Measurements from ENCODE around the gene SGMS1. TPM values are rescaled to one million over a fixed set of nuclear protein-coding genes. Genes with fewer than 3 reads are reported as not detected.

Gene SGMS1
- polyA plus RNA-seq, 1 donor from 2014 or later, result 8.0 TPM

GRCh38 chr10:50326757-50327701, 296.7 kb downstream of the SGMS1 start:
- Histone ChIP-seq H3K36me3 (ENCODE audit: insufficient read depth, low read length) (no peaks in the 10 kb centered on the region), H3K9me2 (ENCODE audit: insufficient read depth, low read length) (no peaks in the 10 kb centered on the region), H3K9ac (ENCODE audit: low read length) (no peak overlapping the region), H3F3A (ENCODE audit: insufficient read depth, low read length, poor library complexity, severe bottlenecking) (no peaks in the 10 kb centered on the region), H2AFZ (ENCODE audit: low read depth, low read length) (no peak overlapping the region), H3K79me2 (replicated peaks; ENCODE audit: insufficient read depth, low read length) (no peaks in the 10 kb centered on the region), H3K4me3 (ENCODE audit: low read length) (no peak overlapping the region), H4K20me1 (ENCODE audit: insufficient read depth) (no peaks in the 10 kb centered on the region), H3K4me2 (ENCODE audit: low read length) (no peak overlapping the region), H3K27ac (ENCODE audit: low read length) (no peak overlapping the region), H3K27me3 (ENCODE audit: insufficient read depth, low read depth, low read length) (no peaks in the 10 kb centered on the region), H3K9me3 (ENCODE audit: low read length) (no peaks in the 10 kb centered on the region)
- TF ChIP-seq RAD21 (conservative IDR thresholded peaks at IDR 0.05), result no peak
- TF ChIP-seq POLR2AphosphoS5 (IDR thresholded peaks at IDR 0.05), result no peak
- TF ChIP-seq EP300 (conservative IDR thresholded peaks at IDR 0.05; ENCODE audit: poor library complexity, severe bottlenecking), result no peak
- TF ChIP-seq MXI1 (conservative IDR thresholded peaks at IDR 0.05; ENCODE audit: poor library complexity, severe bottlenecking), result no peak
- no peak for TF ChIP-seq SMC3 (conservative IDR thresholded peaks at IDR 0.05; ENCODE audit: poor library complexity)
- TF ChIP-seq EZH2 (IDR thresholded peaks at IDR 0.05; ENCODE audit: borderline replicate concordance, insufficient read depth, low read length, poor library complexity, severe bottlenecking), result no peak
- TF ChIP-seq TAF1 (IDR thresholded peaks at IDR 0.05; ENCODE audit: low read depth), result no peak
- no peak for TF ChIP-seq CTCF (IDR thresholded peaks at IDR 0.05; ENCODE audit: poor library complexity, severe bottlenecking)
- TF ChIP-seq REST (IDR thresholded peaks at IDR 0.05; ENCODE audit: borderline replicate concordance), result no peak

- H3K27me3 ChIP-seq (ENCODE audit: insufficient read depth, low read depth, low read length), result no peaks in the 10 kb centered on the region
- no peak overlapping the region for H3K4me2 ChIP-seq (ENCODE audit: low read length)
- H3K9ac ChIP-seq (ENCODE audit: low read length), result no peak overlapping the region
- no peaks in the 10 kb centered on the region for H4K20me1 ChIP-seq (ENCODE audit: insufficient read depth)
- H3K27ac ChIP-seq (ENCODE audit: low read length), result no peak overlapping the region
- H3K4me3 ChIP-seq (ENCODE audit: low read length), result no peak overlapping the region
- no peaks in the 10 kb centered on the region for H3K36me3 ChIP-seq (ENCODE audit: insufficient read depth, low read length)
- TF ChIP-seq CTCF (IDR thresholded peaks at IDR 0.05; ENCODE audit: poor library complexity, severe bottlenecking), result no peak
- TF ChIP-seq EZH2 (IDR thresholded peaks at IDR 0.05; ENCODE audit: borderline replicate concordance, insufficient read depth, low read length, poor library complexity, severe bottlenecking), result no peak
- no peak for TF ChIP-seq EP300 (conservative IDR thresholded peaks at IDR 0.05; ENCODE audit: poor library complexity, severe bottlenecking)
- no peak for TF ChIP-seq REST (IDR thresholded peaks at IDR 0.05; ENCODE audit: borderline replicate concordance)
- no peak for TF ChIP-seq TAF1 (IDR thresholded peaks at IDR 0.05; ENCODE audit: low read depth)
- TF ChIP-seq POLR2AphosphoS5 (IDR thresholded peaks at IDR 0.05), result no peak
- no peak for TF ChIP-seq MXI1 (conservative IDR thresholded peaks at IDR 0.05; ENCODE audit: poor library complexity, severe bottlenecking)
- no peak for TF ChIP-seq SMC3 (conservative IDR thresholded peaks at IDR 0.05; ENCODE audit: poor library complexity)
- no peak for TF ChIP-seq RAD21 (conservative IDR thresholded peaks at IDR 0.05)
- no peaks in the 10 kb centered on the region for H3K9me3 ChIP-seq (ENCODE audit: low read length)
- H2AFZ ChIP-seq (ENCODE audit: low read depth, low read length), result no peak overlapping the region
- no peaks in the 10 kb centered on the region for H3K79me2 ChIP-seq (replicated peaks; ENCODE audit: insufficient read depth, low read length)
- no peaks in the 10 kb centered on the region for H3F3A ChIP-seq (ENCODE audit: insufficient read depth, low read length, poor library complexity, severe bottlenecking)
- H3K9me2 ChIP-seq (ENCODE audit: insufficient read depth, low read length), result no peaks in the 10 kb centered on the region
Measured at GRCh38 chr10:50326172-50326555, 297.6 kb downstream of the SGMS1 start.

Measured in neural cell (in vitro differentiated cells).